GM10847 (cell line): ENCODE data around the gene FAF1.

Experiments
- POLR2A ChIP-seq: IDR thresholded peaks from 2 replicates; pipeline ENCODE4 v1.6.1; 2011; ENCODE audit not compliant: insufficient read length; ENCODE audit errors: extremely low read depth

The FAF1 gene

DNA sequence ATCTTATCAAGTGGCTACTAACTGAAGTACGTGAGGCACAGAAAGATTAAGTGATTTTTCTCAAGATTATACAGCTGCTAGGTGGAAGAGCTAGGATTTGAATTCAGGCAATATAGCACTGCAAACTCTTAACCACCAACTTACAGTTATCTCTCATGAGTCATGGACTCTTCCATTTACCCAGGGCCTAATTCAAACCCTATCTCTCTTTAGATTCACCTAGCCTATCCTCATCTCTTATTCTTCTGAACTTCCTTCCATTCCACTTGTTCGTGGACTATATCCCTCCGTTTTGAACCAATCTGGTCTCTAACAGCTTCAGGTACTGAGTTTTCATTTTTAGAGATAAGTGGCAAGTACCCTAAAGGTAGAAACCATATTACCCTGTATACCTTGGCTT is 444.0 kb downstream of the FAF1 start:
- no peak for TF ChIP-seq POLR2A

DNA sequence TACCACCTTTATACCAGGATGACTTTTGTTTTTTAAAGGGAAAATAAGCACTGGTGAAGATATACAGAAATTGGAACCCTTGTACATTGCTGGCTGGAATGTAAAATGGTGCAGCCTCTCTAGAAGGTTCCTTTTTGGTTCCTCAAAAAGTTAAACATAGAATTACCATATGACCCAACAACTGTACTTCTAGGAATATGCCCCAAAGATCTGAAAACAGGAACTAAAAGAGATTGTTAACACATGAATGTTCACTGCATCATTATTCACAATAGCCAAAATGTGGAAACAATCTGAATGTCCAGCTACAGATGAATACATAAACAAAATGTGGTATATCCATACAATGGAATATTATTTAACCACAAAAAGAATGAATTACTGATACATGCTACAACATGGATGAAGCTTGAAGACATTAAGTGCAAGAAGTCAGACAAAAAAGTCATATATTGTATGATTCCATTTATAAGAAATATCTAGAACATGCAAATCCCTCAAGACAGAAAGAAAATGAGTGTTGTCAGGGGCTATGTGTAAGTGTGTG is 452.0 kb downstream of the FAF1 start:
- no peak for TF ChIP-seq POLR2A

DNA sequence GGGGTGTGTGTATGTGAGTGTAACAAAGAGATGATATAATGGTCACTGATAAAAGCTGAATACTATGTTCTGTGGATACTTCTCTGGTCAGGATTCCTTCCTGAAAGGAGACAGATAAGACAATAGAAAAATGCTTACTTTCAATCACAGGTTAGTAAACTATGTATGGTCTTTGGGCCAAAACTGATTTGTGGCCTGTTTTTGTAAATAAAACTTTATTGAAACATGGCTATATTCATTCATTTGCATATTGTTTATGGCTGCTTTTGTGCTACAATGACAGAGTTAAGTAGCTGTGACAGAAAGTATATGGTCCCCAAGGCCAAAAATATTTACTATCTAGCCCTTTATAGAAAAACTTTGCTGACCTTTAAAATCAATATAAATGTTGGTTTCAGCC is 454.6 kb downstream of the FAF1 start:
- no peak for TF ChIP-seq POLR2A

DNA sequence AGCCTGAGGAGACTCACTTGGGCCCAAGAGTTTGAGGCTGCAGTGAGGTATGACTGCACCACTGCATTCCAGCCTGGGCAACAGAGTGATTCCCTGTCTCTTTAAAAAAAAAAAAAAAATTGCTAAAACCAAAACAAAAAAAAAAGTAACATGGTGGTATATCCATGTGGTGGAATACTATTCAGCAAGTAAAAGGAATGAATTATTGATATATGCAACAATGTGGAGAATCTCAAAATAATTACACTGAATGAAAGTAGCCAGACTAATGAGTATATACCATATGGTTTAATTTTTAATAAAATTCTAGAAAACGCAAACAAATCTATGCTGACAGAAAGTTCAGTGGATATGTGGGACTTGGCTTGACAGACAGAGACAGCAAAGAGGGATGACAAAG is 456.6 kb downstream of the FAF1 start:
- TF ChIP-seq POLR2A: no peak

DNA sequence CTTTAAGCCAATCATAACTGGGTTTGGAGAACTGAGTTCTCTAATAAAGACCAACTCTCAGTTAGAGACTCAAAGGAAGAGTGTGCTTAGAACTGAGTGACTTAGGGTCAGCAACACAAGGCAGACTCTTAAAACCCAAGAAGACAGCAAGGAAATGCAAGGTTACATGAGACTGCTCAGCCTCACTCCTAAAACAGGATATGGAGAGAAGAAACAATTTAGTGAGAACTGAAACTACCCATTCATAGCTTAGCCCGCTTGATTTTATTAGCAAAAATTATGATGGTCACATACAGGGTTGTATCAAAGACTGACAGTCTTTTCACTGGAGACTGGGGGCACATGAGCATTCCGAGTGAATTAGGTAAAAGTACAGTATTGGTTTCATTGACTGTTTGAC is 457.9 kb downstream of the FAF1 start:
- no peak for TF ChIP-seq POLR2A

DNA sequence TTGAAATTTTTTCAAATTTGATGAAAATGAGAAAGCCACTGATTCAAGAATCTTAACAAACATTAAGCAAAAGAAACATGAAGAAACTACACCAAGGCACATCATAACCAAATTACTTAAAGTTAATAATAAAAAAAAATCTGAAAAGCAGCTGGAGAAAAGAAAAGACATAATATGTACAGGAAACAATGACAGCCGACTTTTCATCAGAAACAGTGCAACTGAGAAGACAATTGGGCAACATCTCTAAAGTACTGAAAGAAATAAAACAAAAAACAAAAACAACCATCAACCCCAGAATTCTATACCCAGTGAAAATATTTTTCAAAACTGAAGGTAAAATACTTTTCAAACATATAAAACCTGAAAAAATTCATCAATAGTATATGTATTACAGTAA is 463.1 kb downstream of the FAF1 start:
- no peak for TF ChIP-seq POLR2A

DNA sequence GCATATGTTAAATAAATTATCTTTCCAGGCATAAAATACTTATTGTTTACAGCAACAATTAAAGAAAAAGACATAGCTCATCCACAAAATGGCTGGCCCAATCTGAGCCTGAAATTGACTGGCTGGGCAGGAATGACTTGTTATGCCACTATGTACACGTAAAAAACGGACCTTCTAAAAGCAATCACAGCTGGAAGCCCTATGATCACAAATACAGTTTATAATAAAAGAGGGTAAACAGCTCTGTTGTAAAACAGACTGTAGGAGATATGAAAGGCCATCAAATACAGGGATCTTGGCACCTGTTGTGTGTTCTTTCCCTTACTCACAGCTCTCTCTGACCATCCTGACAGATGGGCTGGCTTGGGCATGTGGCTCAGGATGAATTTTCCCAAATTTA is 466.4 kb downstream of the FAF1 start:
- TF ChIP-seq POLR2A: no peak

DNA sequence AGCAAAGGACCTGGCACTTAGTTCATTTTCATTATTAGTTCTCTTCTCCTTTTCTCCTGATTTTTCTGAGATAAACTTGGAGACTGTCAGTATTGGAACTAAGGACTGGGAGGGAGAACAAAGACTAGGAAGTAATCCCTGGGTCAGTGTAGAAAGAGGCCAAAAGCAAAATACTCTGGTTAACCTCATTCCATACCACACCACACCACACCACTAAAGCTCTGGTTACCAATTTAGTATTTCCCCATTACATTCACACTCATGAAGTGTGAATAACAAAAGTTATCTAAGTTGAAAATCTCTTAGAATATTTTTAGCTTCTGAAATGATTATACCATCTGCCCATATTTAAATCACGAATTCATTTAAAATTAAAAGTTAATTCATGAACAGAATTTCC is 467.9 kb downstream of the FAF1 start:
- TF ChIP-seq POLR2A: no peak

DNA sequence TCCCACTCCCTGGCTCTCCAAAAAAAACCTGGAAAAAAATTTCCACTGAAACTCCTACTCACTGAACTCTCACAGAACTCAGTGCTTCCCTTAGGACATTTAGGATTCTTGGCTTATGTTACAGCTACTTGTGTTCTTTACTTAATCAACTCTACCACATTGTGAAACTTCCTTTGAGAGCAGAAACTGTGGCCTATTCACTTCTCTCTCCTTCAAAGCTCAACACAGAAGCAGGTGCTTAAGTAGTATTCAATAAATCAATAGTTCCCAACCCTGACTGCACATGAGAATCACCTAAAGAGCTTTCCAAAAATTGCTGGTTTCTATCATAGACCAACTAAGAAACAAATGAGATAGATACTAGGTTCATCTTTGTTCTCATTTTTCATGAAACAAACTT is 468.9 kb downstream of the FAF1 start:
- TF ChIP-seq POLR2A: no peak

DNA sequence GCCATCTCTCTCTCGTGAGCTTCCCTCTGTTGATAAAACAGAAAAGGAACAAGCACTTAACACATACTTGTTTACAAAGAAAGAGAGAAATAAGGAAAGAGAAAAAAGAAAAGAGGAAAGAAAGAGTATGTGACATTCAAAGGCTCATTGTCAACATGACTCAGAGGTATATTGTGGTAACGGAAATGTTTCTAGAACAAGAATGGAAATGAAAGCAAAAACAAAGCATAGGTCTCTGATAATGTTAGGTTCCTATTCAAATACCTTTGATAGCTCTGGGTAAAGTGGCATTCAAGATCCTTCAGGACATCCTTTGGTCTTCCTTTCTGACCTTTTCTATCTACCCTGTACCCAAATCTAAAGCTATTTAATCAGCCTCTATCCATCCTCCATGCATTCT is 469.4 kb downstream of the FAF1 start:
- TF ChIP-seq POLR2A: no peak

DNA sequence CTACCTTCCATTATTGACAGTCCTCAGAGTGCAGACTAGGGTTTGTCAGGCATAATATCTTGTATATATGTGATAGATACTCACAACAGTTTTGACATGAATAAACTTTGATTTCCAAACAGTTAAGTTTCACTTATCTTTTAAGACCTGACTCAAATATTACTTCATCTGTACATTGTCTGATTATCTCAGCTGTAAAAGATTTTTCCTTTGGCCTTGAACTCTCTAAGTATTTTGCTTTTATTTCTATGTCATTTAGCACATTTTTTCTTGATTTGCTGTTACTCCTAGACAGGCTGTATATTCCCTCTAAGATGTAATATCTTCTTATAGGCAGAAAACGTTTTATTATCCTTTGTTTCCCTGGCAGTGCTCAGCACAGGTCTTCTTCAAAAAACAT is 471.2 kb downstream of the FAF1 start:
- TF ChIP-seq POLR2A: no peak

DNA sequence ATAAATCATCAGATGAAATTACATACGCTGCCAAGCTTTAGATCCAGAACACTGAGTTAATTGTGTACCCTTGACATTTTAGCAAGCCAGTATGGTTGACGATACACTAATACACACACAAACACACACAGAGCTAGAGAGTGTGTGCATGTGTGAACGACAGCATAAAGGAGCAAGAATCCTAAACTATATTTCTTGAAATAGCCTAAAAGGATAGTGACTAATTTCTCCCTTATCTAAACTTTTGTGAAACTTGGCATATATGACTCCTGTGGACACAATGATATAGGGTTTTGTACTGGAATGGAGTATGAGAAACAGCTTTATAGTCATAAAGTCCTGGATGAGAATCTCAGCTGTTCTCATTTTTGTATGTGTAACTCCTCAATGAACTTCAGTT is 471.7 kb downstream of the FAF1 start:
- TF ChIP-seq POLR2A: no peak

DNA sequence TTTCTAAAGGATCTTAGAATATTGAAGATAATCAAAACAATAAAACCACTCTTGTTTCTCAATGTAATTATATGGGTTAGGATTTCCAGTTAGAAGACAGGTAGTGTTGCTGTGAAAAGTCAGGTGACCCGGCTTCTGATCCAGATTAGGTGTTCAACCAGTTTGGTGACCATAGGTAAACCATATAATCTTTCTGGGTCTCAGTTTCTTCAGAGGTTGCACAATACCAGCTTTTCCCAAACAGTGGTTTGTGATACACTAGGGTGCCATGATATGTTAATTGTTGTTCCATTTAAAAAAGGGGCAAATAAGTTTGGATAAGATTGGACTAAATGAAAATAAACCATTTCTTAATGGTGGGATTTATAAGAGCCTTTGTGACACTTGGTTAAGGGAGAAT is 472.3 kb downstream of the FAF1 start:
- TF ChIP-seq POLR2A: no peak

DNA sequence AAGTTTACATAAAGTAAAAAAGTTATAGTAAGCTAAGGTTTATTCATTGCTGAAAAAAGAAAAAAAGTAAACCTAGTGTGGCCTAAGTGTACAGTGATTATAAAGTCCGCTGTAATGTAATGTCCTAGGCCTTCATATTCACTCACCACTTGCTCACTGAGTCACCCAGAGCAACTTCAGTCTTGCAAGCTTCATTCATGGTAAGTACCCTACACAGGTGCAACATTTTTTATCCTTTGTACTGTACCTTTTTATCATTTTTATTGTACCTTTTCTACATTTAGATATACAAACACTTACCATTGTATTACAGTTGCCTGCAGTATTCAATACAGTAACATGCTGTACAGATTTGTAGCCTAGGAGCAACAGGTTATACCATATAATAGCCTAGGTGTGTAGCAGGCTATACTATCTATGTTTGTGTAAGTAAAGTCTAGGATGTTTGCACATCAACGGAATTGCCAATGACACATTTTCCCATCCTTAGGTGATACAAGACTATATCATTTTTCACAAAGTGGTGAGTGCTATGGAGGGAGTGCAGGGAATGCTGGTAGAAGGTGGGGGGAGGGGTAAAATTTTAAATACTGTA is 478.8 kb downstream of the FAF1 start:
- TF ChIP-seq POLR2A: no peak

DNA sequence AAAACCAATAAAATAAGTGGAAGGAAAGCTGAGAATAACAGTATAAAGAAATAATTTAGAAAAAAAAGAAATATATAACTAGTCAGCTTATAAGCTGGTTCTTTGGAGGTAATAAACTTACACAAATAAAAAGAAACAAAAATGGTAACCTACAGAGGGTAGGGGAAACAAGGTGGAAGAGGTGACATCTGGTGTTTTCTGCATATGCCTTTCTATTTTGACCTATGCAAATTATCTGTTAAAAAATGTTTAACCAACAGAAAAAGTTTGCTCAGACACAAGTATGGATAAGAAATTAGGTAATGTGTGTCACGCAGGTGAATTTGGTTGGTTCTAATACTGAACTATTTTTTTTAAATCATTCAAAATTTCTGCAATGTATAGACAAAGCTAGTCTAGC is 483.3 kb downstream of the FAF1 start:
- TF ChIP-seq POLR2A: no peak

DNA sequence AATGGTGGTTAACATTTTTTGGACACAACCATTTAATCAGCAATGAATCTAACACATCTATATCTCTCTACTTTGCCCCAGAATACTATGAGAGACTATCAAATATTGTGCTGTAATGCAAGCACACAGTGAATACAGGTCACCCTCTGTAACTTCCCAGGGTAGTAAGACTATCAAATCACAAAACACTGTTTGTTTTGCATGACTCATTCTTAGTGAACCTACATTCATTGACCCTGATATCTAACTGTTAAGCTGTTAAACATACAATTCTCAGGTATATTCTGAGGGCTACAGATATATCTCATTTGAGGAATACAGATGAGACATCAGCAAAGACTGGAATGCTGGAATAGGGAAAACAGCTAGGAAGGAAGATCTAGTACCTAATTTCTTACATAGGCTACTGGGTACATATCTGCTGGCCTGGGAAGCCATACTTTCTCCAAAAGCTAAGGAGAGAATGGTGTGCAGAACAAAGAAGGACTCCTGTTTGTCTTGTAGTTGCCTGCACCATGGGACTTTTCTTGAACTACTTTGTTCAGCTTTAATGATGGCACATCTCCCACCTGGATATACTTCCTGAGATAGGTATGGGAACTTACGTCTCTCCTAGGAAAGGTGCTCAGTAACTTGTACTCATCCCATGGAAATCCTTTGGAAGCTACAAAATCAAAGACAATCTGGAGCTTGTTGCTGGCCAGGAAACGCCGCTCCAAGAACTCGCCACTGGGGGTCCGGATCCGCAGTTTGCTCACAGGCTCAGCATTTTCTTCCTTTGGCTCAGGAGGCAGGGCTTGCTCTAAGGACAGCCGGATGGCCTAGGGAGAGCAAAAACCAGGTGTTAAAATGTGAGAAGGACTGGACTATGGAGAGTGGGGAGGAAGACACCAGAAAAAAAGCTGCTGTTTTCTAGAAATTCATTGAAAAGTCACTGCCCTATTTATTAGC is 484.9 kb downstream of the FAF1 start:
- TF ChIP-seq POLR2A: no peak
